Sigmoid colon (tissue), 7 donors: Measurements from ENCODE around the gene BSPH1. TPM values are rescaled to one million over a fixed set of nuclear protein-coding genes. Genes with fewer than 3 reads are reported as not detected.
A peak's percentile ranks its signal among the peaks of the same experiment; 100 is the strongest.
"Not testable (repeated sequence)": the region's sequence is repeated elsewhere in the genome, so short reads cannot be mapped to it uniquely, and the experiment has no call there.

Source experiments
- DNase-seq: peaks from one replicate; pipeline ENCODE4 v3.0.0-alpha.2; 2019
- H3K27ac ChIP-seq, 4 donors: fragments of 200-600 bp; sonication (generic); one replicate each; pipeline ENCODE4 v1.5.1; 2016 to 2019; ENCODE audit warnings: mild to moderate bottlenecking in 1 of 4
- H3K27me3 ChIP-seq, 3 donors: fragments of 200-600 bp; sonication (generic); one replicate each; pipeline ENCODE4 v1.5.1; 2019; ENCODE audit warnings: mild to moderate bottlenecking in 1 of 3
- H3K36me3 ChIP-seq, 4 donors: fragments of 200-600 bp; sonication (generic); one replicate each; pipeline ENCODE4 v1.5.1; 2016 to 2019
- H3K4me1 ChIP-seq, 4 donors: fragments of 200-600 bp; sonication (generic); one replicate each; pipeline ENCODE4 v1.5.1; 2017 to 2019
- H3K4me3 ChIP-seq, 4 donors: fragments of 200-600 bp; sonication (generic); one replicate each; pipeline ENCODE4 v1.5.1; 2017 to 2019; ENCODE audit warnings: mild to moderate bottlenecking in 2 of 4, moderate library complexity in 1 of 4
- H3K9me3 ChIP-seq, 4 donors: fragments of 200-600 bp in 3 of 4; sonication (generic) in 3 of 4; one replicate each; pipeline versions ENCODE4 v1.5.1 to v1.6.1; 2013 to 2019
- CTCF ChIP-seq, 4 experiments: fragments of 450-650 bp in 3 of 4; fragments of 200-600 bp in 1 of 4; IDR thresholded peaks; one replicate each; pipeline ENCODE4 v1.5.1; 2016 to 2019; ENCODE audit warnings: antibody characterized with exemption in 4 of 4, mild to moderate bottlenecking in 3 of 4, moderate library complexity in 2 of 4
- EP300 ChIP-seq, 4 donors: sonication (generic); formaldehyde crosslinking; IDR thresholded peaks; one replicate each; pipeline ENCODE4 v1.6.1; 2017; ENCODE audit warnings: antibody characterized with exemption in 4 of 4
- POLR2A ChIP-seq, 2 donors: fragments of 450-650 bp; IDR thresholded peaks; one replicate each; pipeline ENCODE4 v1.6.1; 2016; ENCODE audit warnings: antibody characterized with exemption in 2 of 2, mild to moderate bottlenecking in 2 of 2, moderate library complexity in 2 of 2
- POLR2AphosphoS5 ChIP-seq, 4 donors: sonication (generic); formaldehyde crosslinking; IDR thresholded peaks; one replicate each; pipeline ENCODE4 v1.6.1; 2017; ENCODE audit warnings: antibody characterized with exemption in 4 of 4
- WGBS, 2 donors: extraction: QIAGEN DNeasy Blood & Tissue Kit; methylation state at CpG; one replicate each; pipeline ENCODE4 v1.1.7; 2013; 5-methylcytosine and 5-hydroxymethylcytosine counted together
- intact Hi-C: fragments of 100-400 bp; cut with DNase I; formaldehyde crosslinking; loops from one replicate; pipeline ENCODE4 v1.15.1; 2023
- polyA plus RNA-seq, 3 donors: library from polyadenylated mRNA; stranded (reverse); fragments of 200-250 nt; gene quantifications; one replicate each; pipeline ENCODE4 v1.2.3, GENCODE V29; 2013
- total RNA-seq, 4 donors: library from RNA; depleted of rRNA; stranded (reverse); fragments of >200 nt; gene quantifications; one replicate each; pipeline ENCODE4 v1.1.0, GENCODE V29; 2016
- donor health status: healthy with polysubstance abuse.
- donor health status: Bipolar disorder and iron deficiency.
- donor health status: healthy.

The BSPH1 gene
- total and polyA plus RNA-seq, 7 donors: not detected

DNA sequence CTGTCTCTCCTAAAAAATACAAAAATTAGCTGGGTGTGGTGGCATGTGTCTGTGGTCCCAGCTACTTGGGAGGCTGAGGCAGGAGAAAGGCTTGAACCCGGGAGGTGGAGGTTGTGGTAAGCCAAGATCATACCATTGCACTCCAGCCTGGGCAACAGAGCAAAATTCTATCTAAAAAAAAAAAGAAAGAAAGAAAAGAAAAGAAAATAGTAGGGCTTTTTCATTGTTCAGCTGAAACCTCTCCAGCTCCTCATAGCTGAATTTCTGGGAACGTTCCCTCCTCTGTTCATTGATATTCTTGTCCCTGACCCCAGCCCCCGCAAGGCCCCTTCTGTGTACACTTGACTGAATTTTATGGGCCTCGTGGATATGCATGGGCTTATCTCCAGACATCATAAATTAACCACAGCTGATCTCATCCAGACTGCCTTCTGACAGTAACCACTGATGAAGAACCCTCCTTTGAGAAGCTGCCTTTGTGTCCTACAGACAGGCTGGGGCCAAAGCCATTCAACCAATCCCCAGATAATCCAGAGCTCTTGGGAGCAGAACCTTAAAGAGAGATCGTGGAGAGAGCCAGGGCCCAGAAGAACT, 2.3 kb upstream of the BSPH1 start, which contains the start of gene ELSPBP1:
ELSPBP1 (plus strand) TSS at position 424 of the 594 bp plus-strand sequence. CDS start 14,036 bp downstream, outside the sequence.
- H3K36me3 ChIP-seq: no peaks in the 10 kb centered on the region
- no peak for TF ChIP-seq CTCF (IDR thresholded peaks at IDR 0.05)
- no peak for TF ChIP-seq POLR2A (IDR thresholded peaks at IDR 0.05)
- no peak for TF ChIP-seq POLR2AphosphoS5 (IDR thresholded peaks at IDR 0.05)
- no peak for TF ChIP-seq EP300 (IDR thresholded peaks at IDR 0.05)
- H3K27ac ChIP-seq: no peak within 1 kb of the TSS
- intact Hi-C loops: no loop called here
- DNase-seq: no peak
- no peaks in the 10 kb centered on the region for H3K4me1 ChIP-seq
- H3K27me3 ChIP-seq: peaks cover 0 to 24% (median 0%) of the 10 kb centered on the region in 3 donors
- no peak within 1 kb of the TSS for H3K4me3 ChIP-seq
- no peaks in the 10 kb centered on the region for H3K9me3 ChIP-seq
- WGBS, 2 donors: 22 to 42% methylated on average over 5 of the region's 5 CpGs

GRCh38 chr19:47991191-47991808, 670 bp downstream of the BSPH1 start:
- peaks cover 0 to 34% (median 0%) of the 10 kb centered on the region in 3 donors for H3K27me3 ChIP-seq
- H3K27ac ChIP-seq: no peak overlapping the region
- H3K4me3 ChIP-seq: no peak overlapping the region
- DNase-seq: no peak
- no peak for TF ChIP-seq POLR2AphosphoS5 (IDR thresholded peaks at IDR 0.05)
- TF ChIP-seq POLR2A (IDR thresholded peaks at IDR 0.05): no peak
- no peak for TF ChIP-seq CTCF (IDR thresholded peaks at IDR 0.05)
- TF ChIP-seq EP300 (IDR thresholded peaks at IDR 0.05): no peak
- WGBS, 2 donors: 36 to 45% methylated on average over 10 of the region's 10 CpGs
- no peaks in the 10 kb centered on the region for H3K9me3 ChIP-seq
- intact Hi-C loops: no loop called here
- H3K36me3 ChIP-seq: no peaks in the 10 kb centered on the region
- no peaks in the 10 kb centered on the region for H3K4me1 ChIP-seq

- Histone ChIP-seq H3K27ac (no peak overlapping the region), H3K4me1 (no peaks in the 10 kb centered on the region), H3K36me3 (no peaks in the 10 kb centered on the region), H3K4me3 (no peak overlapping the region), H3K9me3 (no peaks in the 10 kb centered on the region), H3K27me3 (peaks cover 0 to 17% (median 0%) of the 10 kb centered on the region in 3 donors)
- TF ChIP-seq EP300 (IDR thresholded peaks at IDR 0.05) (no peak), POLR2AphosphoS5 (IDR thresholded peaks at IDR 0.05) (no peak), CTCF (IDR thresholded peaks at IDR 0.05) (no peak), POLR2A (IDR thresholded peaks at IDR 0.05) (no peak)
- intact Hi-C loops: no loop called here
- no peak for DNase-seq
- WGBS, 2 donors: 85 to 93% methylated on average over 6 of the region's 6 CpGs
These were observed 18.4 kb downstream of the BSPH1 start for GRCh38 chr19:47973529-47973928.

- H3K9me3 ChIP-seq, H3K27me3 ChIP-seq, H3K4me1 ChIP-seq, H3K27ac ChIP-seq, H3K4me3 ChIP-seq, intact Hi-C loops, H3K36me3 ChIP-seq: not testable (repeated sequence)
- WGBS, 2 donors: 82 to 89% methylated on average over 7 of the region's 11 CpGs
- DNase-seq: peak; percentile 76
These were observed 36.0 kb downstream of the BSPH1 start for GRCh38 chr19:47955936-47956335.

DNA sequence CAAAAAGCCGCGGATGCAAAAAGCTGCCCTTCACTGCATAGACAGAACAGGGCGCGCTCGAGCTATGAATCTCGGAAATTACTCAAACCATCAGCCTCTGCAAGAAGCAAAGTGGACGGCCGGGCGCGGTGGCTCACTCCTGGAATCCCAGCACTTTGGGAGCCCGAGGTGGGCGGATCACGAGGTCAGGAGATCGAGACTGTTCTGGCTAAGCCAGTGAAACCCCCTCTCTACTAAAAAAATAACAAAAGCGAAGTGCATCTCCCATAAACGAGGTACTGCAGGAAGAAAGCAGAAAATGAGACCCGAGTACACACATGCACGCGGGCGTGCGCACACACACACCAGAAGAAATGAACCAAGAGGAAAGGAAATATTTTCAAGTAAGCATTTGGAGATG, 39.8 kb downstream of the BSPH1 start:
- DNase-seq, H3K27ac ChIP-seq, H3K4me3 ChIP-seq, intact Hi-C loops, H3K27me3 ChIP-seq, H3K36me3 ChIP-seq, H3K4me1 ChIP-seq, H3K9me3 ChIP-seq: not testable (repeated sequence)
- no CpG with 5 or more reads among the region's 21 CpGs for WGBS, 2 donors

- H3K27ac ChIP-seq, H3K4me3 ChIP-seq, H3K27me3 ChIP-seq, H3K36me3 ChIP-seq, H3K9me3 ChIP-seq, H3K4me1 ChIP-seq, intact Hi-C loops: not testable (repeated sequence)
- 89 to 91% methylated on average over 18 to 21 of the region's 24 CpGs for WGBS, 2 donors
- DNase-seq: peak; percentile 80
These were observed 42.0 kb downstream of the BSPH1 start for GRCh38 chr19:47949852-47950521.

GRCh38 chr19:47928581-47928980, 63.4 kb downstream of the BSPH1 start:
- H3K27me3 ChIP-seq, H3K4me3 ChIP-seq, H3K27ac ChIP-seq, intact Hi-C loops, H3K36me3 ChIP-seq, DNase-seq, H3K9me3 ChIP-seq, H3K4me1 ChIP-seq: not testable (repeated sequence)
- 75% methylated on average over 13 of the region's 20 CpGs; no CpG with 5 or more reads in 1 of the 2 donors for WGBS, 2 donors
